ENCODE data around the gene SLC12A7. TPM values are rescaled to one million over a fixed set of nuclear protein-coding genes. Genes with fewer than 3 reads are reported as not detected.
"Not testable (repeated sequence)": the region's sequence is repeated elsewhere in the genome, so short reads cannot be mapped to it uniquely, and the experiment has no call there.

SLC12A7 gene
- total RNA-seq, 2 experiments from 2014 or later, result 0.06 TPM; not detected in 1

GRCh38 chr5:1098986-1099597 is 12.8 kb downstream of the SLC12A7 start:
- H3K27ac ChIP-seq (ENCODE audit: low read depth, low read length, poor library complexity, severe bottlenecking), result no peak overlapping the region
- H4K20me1 ChIP-seq (ENCODE audit: insufficient read depth, low read length), result no peaks in the 10 kb centered on the region
- no peak for DNase-seq (ENCODE audit: low spot score)
- TF ChIP-seq CTCF (conservative IDR thresholded peaks at IDR 0.05; ENCODE audit: low read length), result no peak
- TF ChIP-seq EZH2phosphoT487 (IDR thresholded peaks at IDR 0.05; ENCODE audit: borderline replicate concordance, low read depth, low read length), result no peak
- ChIA-PET POLR2A (interaction anchor here (0.7 kb wide), 1 partner anchor 34 kb away, joined by 3 read pairs; no protein-coding TSS in a partner anchor), CTCF (ENCODE audit: unreplicated experiment) (no interaction called here)
- H2AFZ ChIP-seq (ENCODE audit: low read length), result no peak overlapping the region
- no TSS peak for BruUV-seq (replicated peaks)
- intact Hi-C loops (cut with micrococcal nuclease; ENCODE audit: unreplicated experiment), result no loop called here
- H3K79me2 ChIP-seq (ENCODE audit: insufficient read depth, low read depth, low read length), result no peaks in the 10 kb centered on the region
- H3K4me3 ChIP-seq (ENCODE audit: low read depth, low read length, poor library complexity, severe bottlenecking), result no peak overlapping the region
- H3K36me3 ChIP-seq (ENCODE audit: insufficient read depth, low read length), result no peaks in the 10 kb centered on the region
- H3K4me2 ChIP-seq (ENCODE audit: low read length), result no peak overlapping the region
- no peaks in the 10 kb centered on the region for H3K9me3 ChIP-seq (ENCODE audit: low read length)
- H3K9me2 ChIP-seq (ENCODE audit: insufficient read depth, low read length), result no peaks in the 10 kb centered on the region
- no peaks in the 10 kb centered on the region for H3K4me1 ChIP-seq (ENCODE audit: insufficient read depth, low read length, poor library complexity, severe bottlenecking)

GRCh38 chr5:1097988-1098385 is 13.9 kb downstream of the SLC12A7 start:
- H3K27ac ChIP-seq (ENCODE audit: low read depth, low read length, poor library complexity, severe bottlenecking); H3K9me3 ChIP-seq (ENCODE audit: low read length); H4K20me1 ChIP-seq (ENCODE audit: insufficient read depth, low read length); BruUV-seq (replicated peaks); DNase-seq (ENCODE audit: low spot score); CTCF ChIA-PET (ENCODE audit: unreplicated experiment); POLR2A ChIA-PET; H3K4me3 ChIP-seq (ENCODE audit: low read depth, low read length, poor library complexity, severe bottlenecking); H3K36me3 ChIP-seq (ENCODE audit: insufficient read depth, low read length); H3K79me2 ChIP-seq (ENCODE audit: insufficient read depth, low read depth, low read length); intact Hi-C loops (cut with micrococcal nuclease; ENCODE audit: unreplicated experiment); H3K4me2 ChIP-seq (ENCODE audit: low read length); H3K4me1 ChIP-seq (ENCODE audit: insufficient read depth, low read length, poor library complexity, severe bottlenecking); H3K9me2 ChIP-seq (ENCODE audit: insufficient read depth, low read length); H2AFZ ChIP-seq (ENCODE audit: low read length): not testable (repeated sequence)

GRCh38 chr5:1097381-1097987 is 14.4 kb downstream of the SLC12A7 start:
- H3K4me2 ChIP-seq (ENCODE audit: low read length), result no peak overlapping the region
- TF ChIP-seq EZH2phosphoT487 (IDR thresholded peaks at IDR 0.05; ENCODE audit: borderline replicate concordance, low read depth, low read length) (no peak), CTCF (conservative IDR thresholded peaks at IDR 0.05; ENCODE audit: low read length) (no peak)
- H3K4me3 ChIP-seq (ENCODE audit: low read depth, low read length, poor library complexity, severe bottlenecking), result no peak overlapping the region
- H3K9me3 ChIP-seq (ENCODE audit: low read length), result no peaks in the 10 kb centered on the region
- POLR2A ChIA-PET, result no interaction called here
- CTCF ChIA-PET (ENCODE audit: unreplicated experiment), result no interaction called here
- no peaks in the 10 kb centered on the region for H3K36me3 ChIP-seq (ENCODE audit: insufficient read depth, low read length)
- no TSS peak for BruUV-seq (replicated peaks)
- H4K20me1 ChIP-seq (ENCODE audit: insufficient read depth, low read length), result no peaks in the 10 kb centered on the region
- no peak overlapping the region for H2AFZ ChIP-seq (ENCODE audit: low read length)
- no peak overlapping the region for H3K27ac ChIP-seq (ENCODE audit: low read depth, low read length, poor library complexity, severe bottlenecking)
- no peaks in the 10 kb centered on the region for H3K9me2 ChIP-seq (ENCODE audit: insufficient read depth, low read length)
- H3K4me1 ChIP-seq (ENCODE audit: insufficient read depth, low read length, poor library complexity, severe bottlenecking), result no peaks in the 10 kb centered on the region
- intact Hi-C loops (cut with micrococcal nuclease; ENCODE audit: unreplicated experiment), result no loop called here
- no peaks in the 10 kb centered on the region for H3K79me2 ChIP-seq (ENCODE audit: insufficient read depth, low read depth, low read length)
- DNase-seq (ENCODE audit: low spot score), result no peak
